ENCODE measurements around the gene RING1. TPM values are rescaled to one million over a fixed set of nuclear protein-coding genes. Genes with fewer than 3 reads are reported as not detected.
A peak's percentile ranks its signal among the peaks of the same experiment; 100 is the strongest.

The RING1 gene
- polyA plus RNA-seq (2012; ENCODE audit: insufficient read length, low read depth) = 74.5 TPM

DNA sequence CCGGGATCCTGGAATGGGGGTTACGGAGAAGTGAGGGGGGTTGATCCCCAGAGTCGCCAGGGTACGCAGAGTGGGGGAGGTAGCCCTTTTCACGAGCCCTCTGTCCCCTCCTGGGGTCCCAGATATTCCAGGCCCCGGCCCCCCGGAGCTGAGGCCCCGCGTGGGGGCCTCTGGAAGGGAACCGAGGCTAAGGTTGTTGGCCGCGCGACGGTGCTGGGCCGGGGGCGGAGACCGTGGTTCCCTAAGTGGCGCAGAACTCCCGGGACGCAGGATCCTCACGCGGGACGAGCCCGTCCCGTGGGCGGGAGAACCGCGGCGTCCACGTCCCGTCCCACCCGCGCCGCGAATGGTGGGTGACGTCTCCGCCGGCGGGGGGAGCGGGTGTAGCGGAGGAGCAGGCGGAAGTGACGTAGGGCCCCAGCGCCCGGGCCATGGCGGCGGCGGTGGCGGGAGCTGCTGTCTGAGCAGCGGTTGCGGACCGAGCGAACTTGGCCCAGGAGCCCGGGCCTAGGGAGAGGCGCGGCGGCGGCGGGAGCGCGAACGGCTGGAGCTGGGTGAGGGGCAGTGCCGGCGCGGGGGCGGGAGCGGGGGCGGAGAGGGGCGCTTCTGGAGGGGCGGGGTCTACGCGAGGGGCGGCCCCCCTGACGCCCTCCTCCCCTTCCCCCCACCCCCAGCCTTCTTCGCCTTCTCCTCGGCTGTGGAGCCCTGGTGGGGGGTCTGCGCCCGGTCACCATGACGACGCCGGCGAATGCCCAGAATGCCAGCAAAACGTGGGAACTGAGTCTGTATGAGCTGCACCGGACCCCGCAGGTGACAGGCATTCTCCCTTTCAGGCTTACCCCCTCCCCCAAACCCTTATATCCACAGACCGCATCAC, at the start of gene RING1:
RING1 (plus strand) TSS at position 410 of the 877 bp plus-strand sequence; CDS start at position 733, 323 bp downstream.
- no peak for TF ChIP-seq SIN3A (IDR thresholded peaks at IDR 0.05; ENCODE audit: borderline replicate concordance, insufficient read depth, low read length)
- TF ChIP-seq, protein P1, sequence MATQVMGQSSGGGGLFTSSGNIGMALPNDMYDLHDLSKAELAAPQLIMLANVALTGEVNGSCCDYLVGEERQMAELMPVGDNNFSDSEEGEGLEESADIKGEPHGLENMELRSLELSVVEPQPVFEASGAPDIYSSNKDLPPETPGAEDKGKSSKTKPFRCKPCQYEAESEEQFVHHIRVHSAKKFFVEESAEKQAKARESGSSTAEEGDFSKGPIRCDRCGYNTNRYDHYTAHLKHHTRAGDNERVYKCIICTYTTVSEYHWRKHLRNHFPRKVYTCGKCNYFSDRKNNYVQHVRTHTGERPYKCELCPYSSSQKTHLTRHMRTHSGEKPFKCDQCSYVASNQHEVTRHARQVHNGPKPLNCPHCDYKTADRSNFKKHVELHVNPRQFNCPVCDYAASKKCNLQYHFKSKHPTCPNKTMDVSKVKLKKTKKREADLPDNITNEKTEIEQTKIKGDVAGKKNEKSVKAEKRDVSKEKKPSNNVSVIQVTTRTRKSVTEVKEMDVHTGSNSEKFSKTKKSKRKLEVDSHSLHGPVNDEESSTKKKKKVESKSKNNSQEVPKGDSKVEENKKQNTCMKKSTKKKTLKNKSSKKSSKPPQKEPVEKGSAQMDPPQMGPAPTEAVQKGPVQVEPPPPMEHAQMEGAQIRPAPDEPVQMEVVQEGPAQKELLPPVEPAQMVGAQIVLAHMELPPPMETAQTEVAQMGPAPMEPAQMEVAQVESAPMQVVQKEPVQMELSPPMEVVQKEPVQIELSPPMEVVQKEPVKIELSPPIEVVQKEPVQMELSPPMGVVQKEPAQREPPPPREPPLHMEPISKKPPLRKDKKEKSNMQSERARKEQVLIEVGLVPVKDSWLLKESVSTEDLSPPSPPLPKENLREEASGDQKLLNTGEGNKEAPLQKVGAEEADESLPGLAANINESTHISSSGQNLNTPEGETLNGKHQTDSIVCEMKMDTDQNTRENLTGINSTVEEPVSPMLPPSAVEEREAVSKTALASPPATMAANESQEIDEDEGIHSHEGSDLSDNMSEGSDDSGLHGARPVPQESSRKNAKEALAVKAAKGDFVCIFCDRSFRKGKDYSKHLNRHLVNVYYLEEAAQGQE (IDR thresholded peaks at IDR 0.05; ENCODE audit: insufficient read depth in 1 of 2, low read depth in 2 of 2, low read length in 2 of 2) = 0 out of 4 replicates have a peak, but pooled peaks of 1 of the 2 experiments have one; percentile 29
- TF ChIP-seq POLR2AphosphoS5 (IDR thresholded peaks at IDR 0.05; ENCODE audit: low read depth, low read length) = peak; percentile 65
- TF ChIP-seq TAF1 (IDR thresholded peaks at IDR 0.05; ENCODE audit: borderline replicate concordance, insufficient read depth, low read length) = peak; percentile 80

DNA sequence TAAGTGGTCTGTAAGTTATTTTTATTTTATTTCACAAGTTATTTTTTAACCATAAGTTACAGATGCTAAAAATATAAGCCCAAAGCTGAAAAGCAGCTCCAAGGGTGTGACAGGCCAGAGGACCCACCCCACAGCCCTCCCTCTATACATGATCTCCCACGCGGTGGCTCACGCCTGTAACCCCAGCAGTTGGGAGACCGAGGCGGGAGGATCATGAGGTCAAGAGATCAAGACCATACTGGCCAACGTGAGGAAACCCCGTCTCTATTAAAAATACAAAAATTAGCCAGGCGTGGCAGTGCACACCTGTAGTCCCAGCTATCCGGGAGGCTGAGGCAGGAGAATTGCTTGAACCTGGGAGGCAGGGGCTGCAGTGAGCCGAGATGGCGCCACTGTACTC, 48.2 kb upstream of the RING1 start:
- TF ChIP-seq TAF1 (IDR thresholded peaks at IDR 0.05; ENCODE audit: borderline replicate concordance, insufficient read depth, low read length) (no peak), SIN3A (IDR thresholded peaks at IDR 0.05; ENCODE audit: borderline replicate concordance, insufficient read depth, low read length) (no peak), POLR2AphosphoS5 (IDR thresholded peaks at IDR 0.05; ENCODE audit: low read depth, low read length) (no peak), FOXP2 (optimal IDR thresholded peaks at IDR 0.05; ENCODE audit: borderline replicate concordance, extremely low read depth, extremely low read length, insufficient read depth) (no peak)
- TF ChIP-seq, protein P1 (IDR thresholded peaks at IDR 0.05; ENCODE audit: insufficient read depth in 1 of 2, low read depth in 2 of 2, low read length in 2 of 2) = no peak

DNA sequence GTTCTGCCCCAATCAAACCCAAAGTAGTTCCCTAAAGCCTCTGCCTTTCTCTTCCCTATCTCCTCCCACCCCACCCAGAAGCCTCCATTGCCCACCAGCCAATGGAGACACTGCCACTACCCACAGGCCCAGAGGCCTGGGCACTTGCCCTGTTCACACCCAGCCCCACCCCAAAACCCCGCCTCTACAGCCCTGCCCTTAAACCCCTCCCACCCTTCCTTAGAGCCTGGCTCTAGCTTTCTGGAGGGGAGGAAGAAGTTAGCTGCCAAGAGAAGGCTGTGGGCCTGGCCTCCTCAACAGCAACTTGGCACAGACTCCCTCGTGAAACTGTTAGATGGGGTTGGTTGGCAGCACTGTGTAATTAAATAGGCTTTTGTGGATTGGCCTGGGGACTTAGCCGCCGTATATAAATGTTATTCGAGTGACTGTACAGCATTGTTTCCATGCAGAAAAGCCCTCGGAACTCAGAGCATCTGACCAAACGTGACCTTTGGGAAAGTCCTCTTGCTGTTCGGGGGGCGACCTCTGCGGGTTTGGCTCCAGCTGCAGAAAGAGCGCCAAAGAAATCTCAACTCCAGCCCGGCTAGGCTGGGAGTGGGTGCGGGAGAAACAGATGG, 47.5 kb upstream of the RING1 start:
- TF ChIP-seq POLR2AphosphoS5 (IDR thresholded peaks at IDR 0.05; ENCODE audit: low read depth, low read length) = no peak
- TF ChIP-seq SIN3A (IDR thresholded peaks at IDR 0.05; ENCODE audit: borderline replicate concordance, insufficient read depth, low read length) = no peak
- no peak for TF ChIP-seq FOXP2 (optimal IDR thresholded peaks at IDR 0.05; ENCODE audit: borderline replicate concordance, extremely low read depth, extremely low read length, insufficient read depth)

DNA sequence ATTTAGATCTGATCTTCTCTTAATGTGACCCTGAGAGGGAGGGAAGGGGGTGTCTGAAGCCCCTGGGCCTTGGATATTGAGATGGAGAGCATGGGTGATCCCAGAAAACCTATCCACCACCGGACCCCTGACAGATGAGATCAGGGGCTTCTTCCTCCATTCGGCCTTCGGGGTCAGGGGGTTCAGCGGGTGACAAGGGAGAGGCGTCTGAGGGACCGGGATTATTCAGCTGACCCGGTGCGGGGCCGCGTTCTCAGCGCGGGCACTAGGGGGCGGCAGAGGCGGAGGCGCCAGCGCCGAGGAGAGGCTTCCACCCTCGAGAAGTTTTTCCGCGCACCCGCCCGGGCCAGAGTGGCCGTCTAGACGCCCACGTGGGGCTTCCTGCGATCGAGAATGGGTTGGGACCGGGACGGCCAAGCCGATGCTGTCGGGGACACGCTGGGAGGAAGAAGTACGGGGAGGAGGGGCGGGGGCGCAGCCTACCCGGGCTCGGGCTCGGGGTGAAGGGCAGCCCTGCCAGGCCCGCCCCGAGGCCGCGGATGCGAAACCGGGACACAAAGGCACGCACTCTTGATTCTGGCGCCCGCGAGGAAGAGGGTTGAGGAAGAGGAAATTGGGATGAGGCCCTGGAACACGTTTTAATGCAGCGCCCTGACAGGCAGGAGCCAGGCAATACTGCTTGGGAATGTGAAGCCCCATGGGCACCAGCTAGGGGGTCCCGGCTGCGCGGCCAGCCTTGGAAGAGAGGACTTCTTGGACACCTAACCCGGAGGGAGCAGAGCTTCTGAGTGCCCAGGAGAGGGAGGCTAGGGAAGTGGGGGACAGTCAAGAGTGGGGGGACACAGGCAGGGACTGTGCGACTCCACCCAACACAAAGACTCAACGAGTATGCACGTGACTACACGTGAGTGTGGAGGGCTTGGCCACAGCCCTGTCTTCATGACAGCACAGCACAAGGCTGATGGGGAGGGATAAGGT, 46.7 kb upstream of the RING1 start:
- no peak for TF ChIP-seq POLR2AphosphoS5 (IDR thresholded peaks at IDR 0.05; ENCODE audit: low read depth, low read length)
- TF ChIP-seq, protein P1 (IDR thresholded peaks at IDR 0.05; ENCODE audit: insufficient read depth in 1 of 2, low read depth in 2 of 2, low read length in 2 of 2) = no peak
- TF ChIP-seq TAF1 (IDR thresholded peaks at IDR 0.05; ENCODE audit: borderline replicate concordance, insufficient read depth, low read length) = no peak
- TF ChIP-seq SIN3A (IDR thresholded peaks at IDR 0.05; ENCODE audit: borderline replicate concordance, insufficient read depth, low read length) = no peak
- peak; percentile 32 for TF ChIP-seq FOXP2 (optimal IDR thresholded peaks at IDR 0.05; ENCODE audit: borderline replicate concordance, extremely low read depth, extremely low read length, insufficient read depth)

DNA sequence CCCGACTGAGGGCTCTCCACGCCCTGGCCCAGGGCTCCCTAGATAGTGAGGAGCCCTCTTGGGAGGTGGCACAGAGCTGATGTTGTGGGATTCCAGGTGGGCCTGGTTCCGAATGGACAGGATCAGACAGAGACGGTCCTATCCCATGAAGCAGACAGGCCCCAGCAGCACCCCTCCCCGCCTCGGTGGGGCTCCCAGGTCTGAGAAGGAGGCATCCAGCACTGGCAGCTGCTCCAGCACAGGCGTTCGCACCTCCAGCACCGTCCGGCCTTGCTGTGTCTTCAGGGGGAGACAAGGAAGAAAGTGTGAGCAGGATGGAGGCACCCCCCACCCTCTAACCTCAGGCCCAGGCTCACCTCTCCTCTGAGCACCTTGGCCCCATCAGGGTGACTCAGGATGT, 44.8 kb upstream of the RING1 start:
- TF ChIP-seq, protein P1 (IDR thresholded peaks at IDR 0.05; ENCODE audit: insufficient read depth in 1 of 2, low read depth in 2 of 2, low read length in 2 of 2) = no peak
- no peak for TF ChIP-seq POLR2AphosphoS5 (IDR thresholded peaks at IDR 0.05; ENCODE audit: low read depth, low read length)
- TF ChIP-seq FOXP2 (optimal IDR thresholded peaks at IDR 0.05; ENCODE audit: borderline replicate concordance, extremely low read depth, extremely low read length, insufficient read depth) = no peak

Measured in PFSK-1 (cell line).